DOHH2 (cell line): Measurements from ENCODE around the gene CD274.

Experiments
- CTCF ChIP-seq: fragments of 200-600 bp; sonication (generic); IDR thresholded peaks from one replicate; pipeline ENCODE4 v1.5.1; 2014; ENCODE audit warnings: antibody characterized with exemption, mild to moderate bottlenecking, low read depth, low read length; ENCODE audit not compliant: poor library complexity, severe bottlenecking
- EZH2phosphoT487 ChIP-seq: fragments of 200-600 bp; sonication (generic); IDR thresholded peaks from 2 replicates; pipeline ENCODE4 v1.6.1; 2017; ENCODE audit warnings: borderline replicate concordance, mild to moderate bottlenecking, antibody characterized with exemption, low read length, moderate library complexity, mixed read lengths

- TF ChIP-seq CTCF (no peak), EZH2phosphoT487 (no peak)
Measured at GRCh38 chr9:5500441-5501235, 50.3 kb downstream of the CD274 start.
